K562 (cell line): ENCODE data around the gene TTC31. TPM values are rescaled to one million over a fixed set of nuclear protein-coding genes. Genes with fewer than 3 reads are reported as not detected.

ENCODE experiments used
- ATAC-seq: fragments of 200-7000 bp; cut with Tn5 transposase; 3 replicates; pipeline ENCODE4 v1.9.1; 2020; ENCODE audit warnings: moderate library complexity
- BruUV-seq: library from RNA; stranded (reverse); fragments of 400-500 nt; replicated peaks from 2 replicates; lab custom pipeline; 2021; lab: Mats Ljungman, UMichigan
- CTCF ChIA-PET: fragments of 300-600 bp; formaldehyde crosslinking; extraction: SDS; loops from one replicate; lab custom pipeline; 2021; ENCODE audit warnings: low intra/inter-chr PET ratio; lab: Yijun Ruan, JAX
- POLR2A ChIA-PET: fragments of 300-600, 350-650 bp; sonication (Branson Sonifier 250); formaldehyde crosslinking; extraction: SDS; loops from one replicate; lab custom pipeline; 2021; ENCODE audit warnings: antibody characterized with exemption, inconsistent platforms; lab: Yijun Ruan, JAX
- DNase-seq, 4 experiments: peaks; one replicate each; pipeline versions ENCODE4 v3.0.0 to v3.0.0-alpha.2; 2011 to 2018; ENCODE audit warnings: low spot score in 3 of 4, mixed read lengths in 3 of 4; ENCODE audit errors: extremely low read depth in 1 of 4
- FAIRE-seq: peaks from 2 replicates; lab custom pipeline; 2011; peaks lifted over from hg19 to GRCh38; lab: Jason Lieb, UNC
- H2AFZ ChIP-seq: 2 replicates; pipeline ENCODE4 v1.6.0; 2011; ENCODE audit warnings: low read depth, low read length, control low read depth, inconsistent platforms
- H3K27ac ChIP-seq: fragments of 200-600 bp; 3 replicates; pipeline ENCODE4 v1.8.0; 2011; ENCODE audit warnings: low read depth, mild to moderate bottlenecking, control low read depth, inconsistent platforms, low read length, moderate library complexity, mixed read lengths; ENCODE audit errors: extremely low read depth
- H3K27me3 ChIP-seq, 2 experiments: fragments of 300-600 bp in 1 of 2; 2 replicates in 1 of 2; 3 replicates in 1 of 2; pipeline versions ENCODE4 v1.6.0 to v1.8.0; 2011; ENCODE audit warnings: inconsistent platforms in 2 of 2, low read length in 2 of 2, mild to moderate bottlenecking in 1 of 2, mixed read lengths in 1 of 2, moderate library complexity in 1 of 2; ENCODE audit not compliant: control insufficient read depth in 2 of 2, insufficient read depth in 2 of 2
- H3K36me3 ChIP-seq: fragments of 300-600 bp; 3 replicates; pipeline ENCODE4 v1.8.0; 2011; ENCODE audit warnings: mild to moderate bottlenecking, low read length, inconsistent platforms; ENCODE audit not compliant: control insufficient read depth, insufficient read depth
- H3K4me1 ChIP-seq, 2 experiments: fragments of 200-600 bp in 1 of 2; replicated peaks in 1 of 2; 2 replicates in 1 of 2; 3 replicates in 1 of 2; pipeline versions ENCODE4 v1.5.1 to v1.8.0; 2011; ENCODE audit warnings: inconsistent platforms in 2 of 2, low read length in 2 of 2, mild to moderate bottlenecking in 1 of 2, mixed read lengths in 1 of 2, moderate library complexity in 1 of 2; ENCODE audit not compliant: control insufficient read depth in 2 of 2, insufficient read depth in 2 of 2
- H3K4me2 ChIP-seq: 2 replicates; pipeline ENCODE4 v1.6.1; 2011; ENCODE audit warnings: low read length, control low read depth, inconsistent platforms, mixed read lengths; ENCODE audit not compliant: insufficient read depth
- H3K4me3 ChIP-seq: fragments of 200-600 bp; sonication (generic), shearing (Covaris generic); 2 replicates; pipeline ENCODE4 v1.5.1; 2016; ENCODE audit warnings: control low read depth, inconsistent platforms
- H3K79me2 ChIP-seq: fragments of 200-600 bp; 3 replicates; pipeline ENCODE4 v1.8.0; 2011; ENCODE audit warnings: low read length, inconsistent platforms; ENCODE audit not compliant: control insufficient read depth, insufficient read depth
- H3K9ac ChIP-seq, 2 experiments: 2 replicates each; pipeline versions ENCODE4 v1.6.0 to v1.6.1; 2011; ENCODE audit warnings: low read depth in 2 of 2, low read length in 2 of 2, control low read depth in 1 of 2, inconsistent platforms in 1 of 2, mild to moderate bottlenecking in 1 of 2, mixed read lengths in 1 of 2; ENCODE audit not compliant: insufficient read depth in 1 of 2
- H3K9me1 ChIP-seq: one replicate; pipeline ENCODE4 v1.6.0; 2011; ENCODE audit warnings: inconsistent platforms, mild to moderate bottlenecking, low read length, moderate library complexity; ENCODE audit not compliant: control insufficient read depth, insufficient read depth
- H3K9me3 ChIP-seq: replicated peaks from 2 replicates; pipeline ENCODE4 v1.5.1; 2011; ENCODE audit warnings: low read depth, low read length, inconsistent platforms; ENCODE audit not compliant: control insufficient read depth, insufficient read depth
- H4K20me1 ChIP-seq: replicated peaks from 2 replicates; pipeline ENCODE4 v1.6.1; 2011; ENCODE audit warnings: low read length, inconsistent platforms, mixed read lengths; ENCODE audit not compliant: control insufficient read depth, insufficient read depth
- RBBP5 ChIP-seq: fragments of 200-600 bp; sonication (generic); IDR thresholded peaks from 2 replicates; pipeline ENCODE4 v1.6.1; 2012; ENCODE audit warnings: borderline replicate concordance, mild to moderate bottlenecking, low read length, control low read depth, inconsistent platforms; ENCODE audit not compliant: insufficient read depth, poor library complexity, severe bottlenecking
- TRIM28 ChIP-seq: fragments of 450-650 bp; IDR thresholded peaks from 2 replicates; pipeline ENCODE4 v1.6.1; 2017
- WGBS: fragments of 100-300 bp; shearing (Covaris generic); methylation state at CpG from one replicate; pipeline ENCODE4 v1.1.6; 2016; ENCODE audit warnings: low coverage, mixed read lengths; ENCODE audit not compliant: insufficient coverage; ENCODE audit errors: missing lambda C conversion rate; 5-methylcytosine and 5-hydroxymethylcytosine counted together
- in situ Hi-C: fragments of 300-500 bp; cut with MboI; formaldehyde crosslinking; loops from 4 replicates; pipeline ENCODE4 v1.15.0; 2018; ENCODE audit warnings: inconsistent platforms, mixed read lengths
- intact Hi-C: fragments of 100-400 bp; cut with micrococcal nuclease; formaldehyde crosslinking; loops from 2 replicates; pipeline ENCODE4 v1.14.2; 2022
- polyA plus RNA-seq, 8 experiments: library from polyadenylated mRNA; depleted of rRNA in 4 of 8; stranded (reverse) in 5 of 8; unstranded in 3 of 8; fragments of >200 nt; fragmentation: Nextera tagmentation in 2 of 8; fragmentation: Illumina TruSeq in 1 of 8; extraction: Ambion mirVana in 2 of 8; extraction: Trizol in 1 of 8; gene quantifications; 2 replicates each; pipeline versions ENCODE4 v1.2.1 to v1.2.3, GENCODE V29; 2011 to 2014; ENCODE audit warnings: inconsistent platforms in 1 of 8, missing spikeins in 1 of 8
- total RNA-seq, 7 experiments: library from RNA; depleted of rRNA in 6 of 7; stranded (reverse); fragments of >200 nt in 6 of 7; fragmentation: Illumina TruSeq in 2 of 7; extraction: Trizol in 2 of 7; gene quantifications; 2 replicates each; pipeline versions ENCODE4 v1.2.1 to v1.2.3, GENCODE V29; 2011 to 2021; ENCODE audit warnings: low replicate concordance in 1 of 7
- TF ChIP-seq, protein P1 (sequence below): fragments of 250-450 bp; sonication (Bioruptor Pico); IDR thresholded peaks from 2 replicates; pipeline ENCODE4 v1.4.0; 2020
- TF ChIP-seq, protein P2 (sequence below): fragments of 250-450 bp; sonication (Bioruptor Pico); IDR thresholded peaks from 2 replicates; pipeline ENCODE4 v1.8.0; 2021; ENCODE audit warnings: mild to moderate bottlenecking, moderate library complexity

Gene TTC31
- total and polyA plus RNA-seq, 9 of the 15 experiments (the other 6 are each of a cell fraction or from before 2014, with no cell fraction given) = 4.7 to 30.5 (median 15.9) TPM

DNA sequence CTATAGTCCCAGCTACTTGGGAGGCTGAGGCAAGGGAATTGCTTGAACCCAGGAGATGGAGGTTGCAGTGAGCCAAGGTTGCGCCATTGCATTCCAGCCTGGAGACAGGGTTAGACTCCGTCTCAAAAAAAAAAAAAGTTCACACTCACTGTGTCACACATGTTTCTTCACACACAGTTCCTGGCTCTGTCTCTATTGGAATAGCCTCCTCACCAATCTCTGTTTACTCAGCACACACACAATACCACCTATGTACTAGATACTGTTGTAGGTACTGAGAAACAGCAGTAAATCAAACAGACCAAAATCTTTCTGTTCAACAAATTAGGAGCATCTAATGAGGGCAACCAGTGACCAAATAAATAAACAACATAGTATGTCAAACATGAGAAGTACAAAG, 3.3 kb downstream of the TTC31 start (continued):
- TF ChIP-seq, protein P1, sequence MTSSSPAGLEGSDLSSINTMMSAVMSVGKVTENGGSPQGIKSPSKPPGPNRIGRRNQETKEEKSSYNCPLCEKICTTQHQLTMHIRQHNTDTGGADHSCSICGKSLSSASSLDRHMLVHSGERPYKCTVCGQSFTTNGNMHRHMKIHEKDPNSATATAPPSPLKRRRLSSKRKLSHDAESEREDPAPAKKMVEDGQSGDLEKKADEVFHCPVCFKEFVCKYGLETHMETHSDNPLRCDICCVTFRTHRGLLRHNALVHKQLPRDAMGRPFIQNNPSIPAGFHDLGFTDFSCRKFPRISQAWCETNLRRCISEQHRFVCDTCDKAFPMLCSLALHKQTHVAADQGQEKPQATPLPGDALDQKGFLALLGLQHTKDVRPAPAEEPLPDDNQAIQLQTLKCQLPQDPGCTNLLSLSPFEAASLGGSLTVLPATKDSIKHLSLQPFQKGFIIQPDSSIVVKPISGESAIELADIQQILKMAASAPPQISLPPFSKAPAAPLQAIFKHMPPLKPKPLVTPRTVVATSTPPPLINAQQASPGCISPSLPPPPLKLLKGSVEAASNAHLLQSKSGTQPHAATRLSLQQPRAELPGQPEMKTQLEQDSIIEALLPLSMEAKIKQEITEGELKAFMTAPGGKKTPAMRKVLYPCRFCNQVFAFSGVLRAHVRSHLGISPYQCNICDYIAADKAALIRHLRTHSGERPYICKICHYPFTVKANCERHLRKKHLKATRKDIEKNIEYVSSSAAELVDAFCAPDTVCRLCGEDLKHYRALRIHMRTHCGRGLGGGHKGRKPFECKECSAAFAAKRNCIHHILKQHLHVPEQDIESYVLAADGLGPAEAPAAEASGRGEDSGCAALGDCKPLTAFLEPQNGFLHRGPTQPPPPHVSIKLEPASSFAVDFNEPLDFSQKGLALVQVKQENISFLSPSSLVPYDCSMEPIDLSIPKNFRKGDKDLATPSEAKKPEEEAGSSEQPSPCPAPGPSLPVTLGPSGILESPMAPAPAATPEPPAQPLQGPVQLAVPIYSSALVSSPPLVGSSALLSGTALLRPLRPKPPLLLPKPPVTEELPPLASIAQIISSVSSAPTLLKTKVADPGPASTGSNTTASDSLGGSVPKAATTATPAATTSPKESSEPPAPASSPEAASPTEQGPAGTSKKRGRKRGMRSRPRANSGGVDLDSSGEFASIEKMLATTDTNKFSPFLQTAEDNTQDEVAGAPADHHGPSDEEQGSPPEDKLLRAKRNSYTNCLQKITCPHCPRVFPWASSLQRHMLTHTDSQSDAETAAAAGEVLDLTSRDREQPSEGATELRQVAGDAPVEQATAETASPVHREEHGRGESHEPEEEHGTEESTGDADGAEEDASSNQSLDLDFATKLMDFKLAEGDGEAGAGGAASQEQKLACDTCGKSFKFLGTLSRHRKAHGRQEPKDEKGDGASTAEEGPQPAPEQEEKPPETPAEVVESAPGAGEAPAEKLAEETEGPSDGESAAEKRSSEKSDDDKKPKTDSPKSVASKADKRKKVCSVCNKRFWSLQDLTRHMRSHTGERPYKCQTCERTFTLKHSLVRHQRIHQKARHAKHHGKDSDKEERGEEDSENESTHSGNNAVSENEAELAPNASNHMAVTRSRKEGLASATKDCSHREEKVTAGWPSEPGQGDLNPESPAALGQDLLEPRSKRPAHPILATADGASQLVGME (CRISPR knock-in tag) = no peak
- TF ChIP-seq, all 486 proteins: peak for 0

- Histone ChIP-seq H3K9me1 (no peaks in the 10 kb centered on the region), H3K4me2 (no peak overlapping the region), H3K9me3 (no peaks in the 10 kb centered on the region), H3K79me2 (0 out of 3 replicates have a peak, but pooled peaks cover 3% of the 10 kb centered on the region), H3K27ac (no peak overlapping the region; the same call in 2 of the 3 replicates), H3K4me3 (no peak overlapping the region)
- whole genome bisulfite sequencing = 73% methylated on average over 9 of the region's 9 CpGs
- FAIRE-seq = no peak
- intact Hi-C loops = no loop called here
- TF ChIP-seq RBBP5 (no peak), TRIM28 (no peak)
- TF ChIP-seq, protein P2, sequence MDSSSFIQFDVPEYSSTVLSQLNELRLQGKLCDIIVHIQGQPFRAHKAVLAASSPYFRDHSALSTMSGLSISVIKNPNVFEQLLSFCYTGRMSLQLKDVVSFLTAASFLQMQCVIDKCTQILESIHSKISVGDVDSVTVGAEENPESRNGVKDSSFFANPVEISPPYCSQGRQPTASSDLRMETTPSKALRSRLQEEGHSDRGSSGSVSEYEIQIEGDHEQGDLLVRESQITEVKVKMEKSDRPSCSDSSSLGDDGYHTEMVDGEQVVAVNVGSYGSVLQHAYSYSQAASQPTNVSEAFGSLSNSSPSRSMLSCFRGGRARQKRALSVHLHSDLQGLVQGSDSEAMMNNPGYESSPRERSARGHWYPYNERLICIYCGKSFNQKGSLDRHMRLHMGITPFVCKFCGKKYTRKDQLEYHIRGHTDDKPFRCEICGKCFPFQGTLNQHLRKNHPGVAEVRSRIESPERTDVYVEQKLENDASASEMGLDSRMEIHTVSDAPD (CRISPR knock-in tag) = no peak
- TF ChIP-seq, all 486 proteins: peak for 0
- BruUV-seq = no TSS peak
- H3K36me3 ChIP-seq = peaks cover 57% of the 10 kb centered on the region; the same call in 2 of the 3 replicates
- H2AFZ ChIP-seq = no peak overlapping the region
- DNase-seq (no peak), ATAC-seq (peak; percentile 71)
- H3K4me1 ChIP-seq = peaks cover 4 to 8% of the 10 kb centered on the region in 2 experiments; a peak in 4 of 5 replicates
- CTCF ChIA-PET = no interaction called here
- in situ Hi-C loops = loop anchor here (5.0 kb wide), 1 partner anchor 83 kb away; no protein-coding TSS in a partner anchor
- POLR2A ChIA-PET = interaction anchor here (1.2 to 2.4 kb wide), 3 partner anchors 8 to 15 kb away, joined by 5 to 13 read pairs (median 6); no protein-coding TSS in a partner anchor
- H4K20me1 ChIP-seq = no peaks in the 10 kb centered on the region
- peak overlapping the region in 1 of 2 experiments; percentile 52; a peak in 1 of 4 replicates for H3K9ac ChIP-seq
- H3K27me3 ChIP-seq = no peaks in the 10 kb centered on the region
Measured at GRCh38 chr2:74488643-74489481, 6.0 kb downstream of the TTC31 start.
